Astrocyte of the spinal cord (primary cell): ENCODE results near the gene SNX7.

Experiments
- DNase-seq: peaks from one replicate; pipeline ENCODE4 v3.0.0; 2011; ENCODE audit warnings: low read depth, low spot score
- H3K4me3 ChIP-seq: 2 replicates; pipeline ENCODE4 v1.5.1; 2011; ENCODE audit warnings: low read depth, mild to moderate bottlenecking, low read length, moderate library complexity
- in situ Hi-C: cut with HindIII; loops from 2 replicates; pipeline ENCODE4 v1.10.0; 2017; ENCODE audit warnings: low sequenced_read_pairs
- TF ChIP-seq, protein P1 (sequence below): IDR thresholded peaks from 2 replicates; pipeline ENCODE4 v1.5.1; 2012; ENCODE audit warnings: low read depth, mild to moderate bottlenecking, low read length, inconsistent platforms

SNX7 gene

DNA sequence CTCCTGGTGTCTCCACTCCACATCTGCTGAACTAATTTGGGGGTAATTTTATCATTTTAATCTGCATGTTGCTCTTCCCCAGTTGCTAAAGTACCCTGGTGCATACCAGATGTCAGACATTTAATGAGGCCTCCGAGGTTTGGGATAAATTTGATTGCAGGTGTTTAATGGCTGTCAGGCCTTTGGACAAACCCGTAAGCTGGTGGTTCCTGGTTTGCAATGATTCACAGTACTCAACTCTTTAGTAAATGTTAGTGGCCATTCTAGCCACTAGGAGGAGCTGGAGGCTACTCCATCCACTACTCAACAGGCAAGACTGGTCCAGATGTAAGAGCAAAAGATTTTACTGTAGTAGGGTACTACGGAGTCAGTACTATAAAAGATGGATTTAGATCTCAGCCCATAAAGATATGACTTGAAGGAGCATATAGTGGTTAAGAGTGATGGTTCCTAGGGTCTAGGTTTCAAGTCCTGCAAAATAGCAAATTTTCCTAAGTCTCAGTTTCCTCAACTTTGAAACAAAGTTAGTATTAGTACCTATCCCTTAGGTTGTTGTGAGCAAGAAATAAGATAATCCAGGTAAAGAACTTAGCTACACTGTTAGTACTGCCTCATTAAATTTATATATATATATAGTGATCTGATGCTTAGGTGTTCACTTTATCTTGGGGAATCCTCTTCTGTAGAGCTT, 132.8 kb downstream of the SNX7 start:
- DNase-seq: peak; percentile 75
- TF ChIP-seq, protein P1, sequence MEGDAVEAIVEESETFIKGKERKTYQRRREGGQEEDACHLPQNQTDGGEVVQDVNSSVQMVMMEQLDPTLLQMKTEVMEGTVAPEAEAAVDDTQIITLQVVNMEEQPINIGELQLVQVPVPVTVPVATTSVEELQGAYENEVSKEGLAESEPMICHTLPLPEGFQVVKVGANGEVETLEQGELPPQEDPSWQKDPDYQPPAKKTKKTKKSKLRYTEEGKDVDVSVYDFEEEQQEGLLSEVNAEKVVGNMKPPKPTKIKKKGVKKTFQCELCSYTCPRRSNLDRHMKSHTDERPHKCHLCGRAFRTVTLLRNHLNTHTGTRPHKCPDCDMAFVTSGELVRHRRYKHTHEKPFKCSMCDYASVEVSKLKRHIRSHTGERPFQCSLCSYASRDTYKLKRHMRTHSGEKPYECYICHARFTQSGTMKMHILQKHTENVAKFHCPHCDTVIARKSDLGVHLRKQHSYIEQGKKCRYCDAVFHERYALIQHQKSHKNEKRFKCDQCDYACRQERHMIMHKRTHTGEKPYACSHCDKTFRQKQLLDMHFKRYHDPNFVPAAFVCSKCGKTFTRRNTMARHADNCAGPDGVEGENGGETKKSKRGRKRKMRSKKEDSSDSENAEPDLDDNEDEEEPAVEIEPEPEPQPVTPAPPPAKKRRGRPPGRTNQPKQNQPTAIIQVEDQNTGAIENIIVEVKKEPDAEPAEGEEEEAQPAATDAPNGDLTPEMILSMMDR: peak; percentile 83
- in situ Hi-C loops: no loop called here
- no peak overlapping the region for H3K4me3 ChIP-seq

DNA sequence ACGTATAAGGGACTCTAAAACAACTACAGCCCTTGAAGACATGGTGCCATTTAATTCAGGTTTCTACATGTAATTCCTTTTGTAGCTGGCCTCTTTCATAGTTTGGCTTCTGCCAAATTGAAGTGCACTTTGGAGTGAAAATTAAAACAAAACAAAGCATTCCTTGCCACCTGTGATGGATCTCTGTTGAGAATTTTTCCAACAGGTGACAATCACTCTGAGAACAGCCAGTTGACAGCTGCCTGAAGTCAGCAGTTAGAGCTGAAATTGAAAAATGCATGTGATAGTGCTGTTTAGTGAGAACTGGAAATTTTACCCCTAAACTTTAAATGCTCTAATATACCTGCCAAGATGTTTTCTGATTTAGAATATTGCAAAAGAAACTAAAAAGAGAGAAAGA, 134.5 kb downstream of the SNX7 start:
- TF ChIP-seq, protein P1: no peak
- in situ Hi-C loops: no loop called here

DNA sequence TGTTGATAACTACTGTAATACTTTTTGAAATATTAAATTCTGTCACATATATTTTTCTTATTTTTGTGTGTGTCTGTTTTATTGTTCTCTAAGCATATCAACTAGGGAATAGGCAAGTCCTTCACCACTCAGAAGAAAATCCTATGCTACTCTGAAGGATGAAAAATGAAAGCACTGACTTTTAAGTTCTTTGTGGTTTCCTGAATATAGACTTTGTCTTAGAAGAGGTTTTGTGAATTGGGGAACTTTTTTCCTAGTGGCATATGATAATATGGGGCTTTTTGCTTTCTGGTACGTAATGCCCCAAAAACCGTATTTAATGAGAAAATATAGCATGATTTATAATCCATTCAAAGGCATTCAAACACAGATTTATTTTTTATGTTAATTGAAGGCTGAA, 136.0 kb downstream of the SNX7 start:
- in situ Hi-C loops: no loop called here
- H3K4me3 ChIP-seq: no peak overlapping the region
- TF ChIP-seq, protein P1: no peak
- DNase-seq: no peak

More for the DNA sequence above, 134.5 kb downstream of the SNX7 start:
- H3K4me3 ChIP-seq: no peak overlapping the region
- no peak for DNase-seq
